Smooth muscle cell of the pulmonary artery (primary cell): ENCODE measurements around the gene ZNF677. TPM values are rescaled to one million over a fixed set of nuclear protein-coding genes. Genes with fewer than 3 reads are reported as not detected.

ENCODE experiments used
- total RNA-seq: library from RNA; depleted of rRNA; stranded (reverse); fragments of >200 nt; gene quantifications from 2 replicates; pipeline ENCODE4 v1.2.3, GENCODE V29; 2014

ZNF677 gene
- 14.7 and 14.8 TPM in 2 replicates for total RNA-seq

GRCh38 chr19:53254411-53255341, at the start of gene ZNF677:
TSS of gene ZNF677 (minus strand) at chr19:53254873. CDS start at chr19:53251550, 3,323 bp downstream.

GRCh38 chr19:53267623-53268022, 12.9 kb upstream of the ZNF677 start, which contains the start of gene VN1R4:
TSS of gene VN1R4 (minus strand) at chr19:53267723. CDS start at chr19:53267665, 58 bp downstream.

GRCh38 chr19:53257715-53258342, 3.2 kb upstream of the ZNF677 start, which contains the start of gene VN1R2:
TSS of gene VN1R2 (plus strand) at chr19:53258292. CDS start at chr19:53258376, 84 bp downstream.

GRCh38 chr19:53192771-53193534, 61.7 kb downstream of the ZNF677 start, which contains the start of gene ZNF665:
TSS of gene ZNF665 (minus strand) at chr19:53193358. CDS start at chr19:53182898, 10,460 bp downstream.

Other genes with a start within 250 kb of the ZNF677 start
- not detected in 2 replicates for gene ERVV-1, start 241.0 kb downstream of the ZNF677 start, total RNA-seq
- gene ERVV-2, start 210.1 kb downstream of the ZNF677 start, total RNA-seq: 0.03 TPM in 1 of 2 replicates, not detected in the other
- 39.1 and 44.5 TPM in 2 replicates for gene ZNF160, start 151.5 kb downstream of the ZNF677 start, total RNA-seq
- 9.5 and 12.0 TPM in 2 replicates for gene ZNF415, start 122.0 kb downstream of the ZNF677 start, total RNA-seq
- 6.8 and 8.2 TPM in 2 replicates for gene ZNF347, start 95.8 kb downstream of the ZNF677 start, total RNA-seq
- 3.3 and 5.7 TPM in 2 replicates for gene ZNF665, start 61.5 kb downstream of the ZNF677 start, total RNA-seq
- gene VN1R2, start 3.4 kb upstream of the ZNF677 start, total RNA-seq: not detected in 2 replicates
- not detected in 2 replicates for gene VN1R4, start 12.8 kb upstream of the ZNF677 start, total RNA-seq
- gene ZNF845, start 78.9 kb upstream of the ZNF677 start, total RNA-seq: 7.3 and 7.8 TPM in 2 replicates
- 6.0 and 9.1 TPM in 2 replicates for gene ZNF525, start 110.8 kb upstream of the ZNF677 start, total RNA-seq
- 13.0 and 13.2 TPM in 2 replicates for gene ZNF765, start 140.3 kb upstream of the ZNF677 start, total RNA-seq
- 10.0 and 12.1 TPM in 2 replicates for gene ZNF761, start 177.1 kb upstream of the ZNF677 start, total RNA-seq
- gene ZNF813, start 212.9 kb upstream of the ZNF677 start, total RNA-seq: 2.7 and 3.6 TPM in 2 replicates